Hematopoietic multipotent progenitor cell treated with erythropoietin and hydrocortisone succinate and interleukin-3 and kit ligand, for 6 days (in vitro differentiated cells): ENCODE results near the gene PLCD1.
"Not testable (repeated sequence)": the region's sequence is repeated elsewhere in the genome, so short reads cannot be mapped to it uniquely, and the experiment has no call there.

Source experiments
- DNase-seq: peaks from one replicate; pipeline ENCODE4 v3.0.0-alpha.2; 2015

Gene PLCD1

GRCh38 chr3:37984051-37984450, 45.4 kb downstream of the PLCD1 start:
- no peak for DNase-seq

GRCh38 chr3:37982331-37982730, 47.1 kb downstream of the PLCD1 start:
- no peak for DNase-seq

DNA sequence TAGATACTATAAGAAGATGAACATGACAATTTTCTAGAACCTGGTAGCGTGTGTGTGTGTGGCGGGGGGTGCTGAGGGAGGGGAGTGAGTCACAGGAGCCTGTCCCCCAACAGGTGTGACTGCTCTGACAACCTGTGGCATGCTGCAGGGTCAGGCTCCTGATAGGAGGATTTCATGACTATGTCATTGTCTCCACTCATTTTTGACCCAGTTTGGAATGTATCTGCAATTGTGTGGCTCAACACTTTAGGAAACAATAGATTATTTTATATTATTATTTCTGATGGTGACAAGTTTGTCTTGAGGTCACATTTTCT, 48.1 kb downstream of the PLCD1 start:
- DNase-seq = no peak

- no peak for DNase-seq
These were observed 48.7 kb downstream of the PLCD1 start for GRCh38 chr3:37980462-37981347.

DNA sequence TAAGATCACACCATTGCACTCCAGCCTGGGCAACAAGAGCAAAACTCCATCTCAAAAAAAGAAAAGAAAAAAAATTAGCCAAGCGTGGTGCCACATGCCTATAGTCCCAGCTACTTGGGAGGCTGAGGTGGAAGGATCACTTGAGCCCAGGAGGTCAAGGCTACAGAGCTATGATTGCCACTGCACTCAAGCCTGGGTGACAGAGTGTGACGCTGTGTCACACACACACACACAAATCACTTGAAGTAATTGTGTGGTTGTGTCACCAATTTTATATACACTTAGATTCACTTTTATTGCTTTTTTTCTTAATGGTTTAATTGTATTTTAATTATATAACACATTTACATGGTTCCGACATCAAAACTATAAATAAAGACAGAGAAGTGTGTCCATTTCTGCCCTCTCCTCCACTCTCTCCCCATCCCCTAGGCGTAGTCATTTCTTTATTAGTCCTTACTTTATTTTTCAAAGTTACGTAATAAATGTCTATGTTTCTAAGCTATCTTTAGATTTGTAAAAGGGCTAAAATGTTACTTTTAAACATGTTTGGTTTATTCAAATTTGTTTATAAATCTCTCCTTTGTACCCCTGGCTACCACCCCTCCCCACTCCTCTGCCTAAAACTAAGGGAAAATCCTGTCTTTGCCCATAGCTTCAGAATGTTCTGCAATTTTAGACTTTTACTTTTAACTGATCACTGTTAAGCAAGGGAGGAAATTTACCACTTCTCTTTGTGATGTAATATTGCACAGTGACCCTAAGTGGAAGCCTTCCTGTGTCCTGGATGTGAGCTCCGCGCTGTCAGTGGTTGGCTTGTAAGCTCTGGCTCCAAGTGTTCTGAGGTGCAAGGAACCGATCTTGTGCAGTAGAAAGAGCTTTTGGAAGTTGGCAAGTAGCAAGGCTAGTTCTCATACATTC, 49.6 kb downstream of the PLCD1 start:
- DNase-seq = peak; percentile 28

- DNase-seq = peak; percentile 89
These were observed 55.0 kb downstream of the PLCD1 start for GRCh38 chr3:37974121-37975083.

DNA sequence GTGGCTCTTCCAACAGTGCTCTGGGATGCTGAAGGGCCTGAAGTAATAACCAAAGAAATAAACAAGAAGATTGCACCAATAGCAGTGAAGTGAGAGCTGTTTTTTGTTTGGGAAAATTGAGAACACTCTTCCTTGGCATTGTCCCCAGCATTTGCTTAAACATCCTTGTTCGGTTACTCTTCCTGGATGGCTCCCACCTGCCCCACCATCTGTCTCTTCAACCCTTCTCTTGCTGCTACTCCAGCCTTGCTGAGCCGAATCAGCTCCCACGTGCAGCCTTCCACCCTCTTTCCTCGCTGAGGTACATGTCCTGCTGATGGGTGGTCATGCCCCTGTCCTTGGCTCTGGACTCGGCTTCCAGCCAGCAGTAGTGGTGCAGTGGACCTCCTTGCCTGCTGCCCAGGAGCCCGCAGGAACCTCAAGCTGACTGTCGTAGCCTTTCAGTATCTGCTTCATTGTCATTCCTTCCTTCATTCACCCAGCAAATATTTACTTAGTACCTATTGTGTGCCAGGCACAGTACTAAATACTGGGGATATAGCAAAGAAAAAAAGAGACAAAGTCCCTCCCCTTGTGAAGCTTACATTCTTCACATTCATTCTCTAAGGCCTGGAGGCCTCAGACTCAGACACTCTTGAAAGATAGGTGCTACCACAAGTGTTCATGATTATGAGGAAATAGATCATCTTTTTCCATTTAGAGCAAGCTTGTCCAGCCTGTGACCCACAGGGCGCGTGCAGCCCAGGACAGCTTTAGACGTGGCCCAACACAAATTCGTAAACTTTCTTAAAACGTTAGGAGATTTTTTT, 56.0 kb downstream of the PLCD1 start:
- DNase-seq = no peak

DNA sequence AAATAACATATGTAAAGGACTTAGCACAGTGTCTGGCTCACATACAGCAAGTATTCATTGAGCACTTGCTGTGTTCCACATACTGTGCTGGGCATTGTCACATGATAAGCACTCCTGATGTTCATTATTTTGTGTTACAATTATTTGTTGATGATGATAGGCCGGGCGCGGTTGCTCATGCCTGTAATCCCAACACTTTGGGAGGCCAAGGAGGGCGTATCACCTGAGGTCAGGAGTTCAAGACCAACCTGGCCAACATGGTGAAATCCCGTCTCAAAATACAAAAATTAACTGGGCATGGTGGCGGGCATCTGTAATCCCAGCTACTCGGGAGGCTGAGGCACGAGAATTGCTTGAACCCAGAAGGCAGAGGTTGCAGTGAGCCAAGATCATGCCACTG, 57.4 kb downstream of the PLCD1 start:
- DNase-seq = not testable (repeated sequence)

DNA sequence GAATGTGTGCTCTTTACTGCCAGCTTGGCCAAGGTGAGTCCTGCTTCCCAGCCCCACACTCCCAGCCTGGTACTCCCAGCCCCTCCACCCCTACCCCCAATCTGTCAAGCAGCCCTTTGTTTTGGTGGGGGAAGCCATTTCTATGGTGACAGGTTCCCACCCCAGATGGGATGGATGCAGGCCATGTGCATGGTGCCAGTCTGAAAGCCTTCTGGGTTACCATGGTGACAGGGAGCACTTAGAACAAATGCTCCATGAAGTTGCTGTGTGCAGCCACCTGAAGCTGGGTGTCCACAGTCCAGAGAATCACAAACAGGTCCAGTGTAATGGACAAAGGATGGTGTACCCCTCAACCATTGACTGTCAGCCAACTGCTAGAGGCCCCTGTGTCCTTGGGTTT, 58.0 kb downstream of the PLCD1 start:
- no peak for DNase-seq

DNA sequence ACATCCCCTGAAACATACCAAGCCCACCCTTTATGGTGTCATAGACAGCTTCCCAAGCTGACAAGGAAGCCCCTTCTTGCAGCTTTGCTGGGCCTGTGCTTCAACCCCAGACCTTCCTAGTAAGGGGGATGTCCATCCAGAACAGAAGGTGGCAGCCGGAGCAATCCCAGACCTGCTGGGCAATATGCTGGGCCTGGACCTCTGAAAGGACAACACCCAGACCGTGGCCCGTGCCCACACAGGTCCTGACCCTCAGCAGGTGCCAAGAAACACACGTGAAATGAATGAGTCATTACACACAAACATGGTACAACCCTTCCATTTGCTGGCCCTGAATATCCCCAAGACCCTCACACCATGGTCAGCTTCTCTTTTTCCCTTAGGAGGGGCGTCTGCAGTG, 58.6 kb downstream of the PLCD1 start:
- no peak for DNase-seq

GRCh38 chr3:37969596-37970100, 59.8 kb downstream of the PLCD1 start:
- peak; percentile 68 for DNase-seq

DNA sequence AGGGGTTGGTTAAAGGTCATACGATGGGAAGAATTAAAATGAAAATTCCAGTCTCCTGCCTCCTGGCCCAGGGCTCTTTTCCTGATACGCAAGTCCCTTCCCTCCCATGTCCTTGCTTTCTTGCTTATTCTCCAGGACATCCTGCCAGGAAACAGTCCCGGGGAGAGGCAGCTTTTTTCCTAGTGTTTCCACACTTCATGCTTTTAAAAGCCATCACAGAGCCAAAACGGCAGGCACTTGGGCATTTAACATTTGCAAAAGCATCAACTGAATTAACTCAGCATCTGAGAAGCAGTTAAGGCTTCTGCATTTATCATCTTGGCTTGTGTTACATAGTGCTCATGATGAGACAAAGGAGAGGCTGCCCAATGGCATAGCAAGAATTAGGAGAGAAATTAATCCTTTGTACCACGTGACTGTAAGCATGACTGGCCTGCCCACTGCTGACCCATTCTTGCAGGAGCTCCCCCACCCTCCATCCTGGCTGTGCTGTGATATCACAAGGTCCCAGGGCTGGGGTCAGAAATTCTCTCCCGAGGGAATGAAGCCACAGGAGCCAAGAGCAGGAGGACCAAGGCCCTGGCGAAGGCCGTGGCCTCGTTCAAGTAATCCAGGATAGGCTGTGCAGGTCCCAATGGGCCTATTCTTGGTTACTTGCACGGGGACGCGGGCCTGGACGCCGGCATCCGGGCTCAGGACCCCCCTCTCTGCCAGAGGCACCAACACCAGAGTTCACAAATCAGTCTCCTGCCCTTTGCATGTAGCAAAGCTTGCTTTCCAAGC, 60.4 kb downstream of the PLCD1 start:
- DNase-seq = no peak

GRCh38 chr3:37968199-37968598, 61.2 kb downstream of the PLCD1 start:
- no peak for DNase-seq

GRCh38 chr3:37967260-37967881, 62.1 kb downstream of the PLCD1 start:
- peak; percentile 84 for DNase-seq

- no peak for DNase-seq
These were observed 64.7 kb downstream of the PLCD1 start for GRCh38 chr3:37964716-37965115.

GRCh38 chr3:37964146-37964545, 65.3 kb downstream of the PLCD1 start:
- DNase-seq = no peak

DNA sequence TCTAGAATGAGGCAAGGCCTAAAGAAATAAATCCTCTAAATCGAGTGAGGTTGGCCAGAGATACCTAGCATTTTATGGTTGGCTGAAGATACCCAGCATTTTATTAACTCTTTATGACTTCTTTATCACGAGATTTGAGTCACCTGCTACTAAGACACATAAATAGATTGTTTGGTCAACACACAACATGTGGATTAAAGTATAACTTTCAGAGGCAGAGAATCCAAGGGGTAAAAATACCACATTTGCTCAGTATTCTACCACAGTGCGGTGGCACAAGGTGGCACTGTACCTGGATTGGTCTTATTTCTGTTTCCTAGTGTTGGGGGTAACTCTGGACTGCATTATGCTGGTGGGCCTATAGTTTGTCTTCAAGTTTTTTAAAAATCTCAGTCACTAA, 65.8 kb downstream of the PLCD1 start:
- no peak for DNase-seq

- DNase-seq = no peak
These were observed 66.4 kb downstream of the PLCD1 start for GRCh38 chr3:37963016-37963415.

GRCh38 chr3:37961622-37962431, 67.6 kb downstream of the PLCD1 start:
- no peak for DNase-seq
